ENCODE results near the gene CNNM3.
A peak's percentile ranks its signal among the peaks of the same experiment; 100 is the strongest.
"Not testable (repeated sequence)": the region's sequence is repeated elsewhere in the genome, so short reads cannot be mapped to it uniquely, and the experiment has no call there.

Gene CNNM3

DNA sequence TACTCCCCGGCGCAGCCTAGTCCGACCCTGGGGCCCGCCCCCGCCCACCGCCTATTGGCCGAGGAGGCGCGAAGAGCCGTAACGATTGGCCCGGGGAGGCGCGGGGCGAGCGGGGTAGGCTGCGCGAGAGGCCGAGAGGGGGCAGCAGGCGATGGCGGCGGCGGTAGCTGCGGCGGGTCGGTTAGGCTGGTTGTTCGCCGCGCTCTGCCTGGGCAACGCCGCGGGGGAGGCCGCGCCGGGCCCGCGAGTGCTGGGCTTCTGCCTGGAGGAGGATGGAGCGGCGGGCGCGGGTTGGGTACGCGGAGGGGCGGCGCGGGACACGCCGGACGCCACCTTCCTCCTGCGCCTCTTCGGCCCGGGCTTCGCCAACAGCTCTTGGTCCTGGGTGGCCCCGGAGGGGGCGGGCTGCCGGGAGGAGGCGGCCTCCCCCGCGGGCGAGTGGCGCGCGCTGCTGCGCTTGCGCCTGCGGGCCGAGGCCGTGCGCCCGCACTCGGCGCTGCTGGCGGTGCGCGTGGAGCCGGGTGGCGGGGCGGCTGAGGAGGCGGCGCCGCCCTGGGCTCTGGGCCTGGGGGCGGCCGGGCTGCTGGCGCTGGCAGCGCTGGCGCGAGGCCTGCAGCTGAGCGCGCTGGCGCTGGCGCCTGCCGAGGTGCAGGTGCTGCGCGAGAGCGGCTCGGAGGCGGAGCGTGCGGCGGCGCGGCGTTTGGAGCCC is at the start of gene CNNM3:
TSS of gene CNNM3 (plus strand) at position 142 of the 709 bp plus-strand sequence. CDS start at position 152, 10 bp downstream.
- DNase-seq (ENCODE audit: low spot score): peak; percentile 93

DNA sequence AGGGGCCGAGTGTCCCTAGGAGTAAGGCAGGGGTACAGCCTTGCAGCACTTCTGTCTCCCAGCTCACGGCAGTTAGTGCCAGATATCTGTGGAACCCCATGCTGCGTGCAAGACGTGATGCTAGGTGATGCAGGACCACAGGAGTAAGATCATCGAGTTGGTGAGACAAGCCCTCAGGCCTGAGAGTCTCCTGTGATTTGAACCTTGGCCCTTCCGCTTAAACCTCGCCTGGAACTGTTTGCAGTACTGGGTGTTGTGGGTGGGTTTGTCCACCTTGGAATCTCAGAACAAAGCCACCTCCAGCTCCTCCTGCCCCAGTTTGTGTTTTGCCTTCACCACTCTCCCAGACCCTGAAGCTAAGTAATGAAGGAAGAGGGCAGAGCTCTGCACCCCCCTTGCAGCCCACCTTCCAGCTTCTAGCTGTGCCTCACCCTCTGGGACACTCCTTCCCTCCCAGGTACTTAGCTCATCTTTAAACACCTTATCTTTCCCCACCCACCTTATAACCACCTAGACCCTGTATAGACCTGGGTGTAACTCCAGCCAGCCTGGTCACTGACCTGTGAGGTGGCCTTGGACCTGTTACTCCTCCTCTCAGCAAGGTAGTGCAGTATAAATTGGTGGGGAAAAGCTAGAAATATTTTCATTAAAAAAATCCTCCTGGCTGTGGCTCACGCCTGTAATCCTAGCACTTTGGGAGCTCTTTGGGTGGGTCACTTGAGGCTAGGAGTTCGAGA is 48.8 kb upstream of the CNNM3 start:
- no peak for DNase-seq (ENCODE audit: low spot score)

DNA sequence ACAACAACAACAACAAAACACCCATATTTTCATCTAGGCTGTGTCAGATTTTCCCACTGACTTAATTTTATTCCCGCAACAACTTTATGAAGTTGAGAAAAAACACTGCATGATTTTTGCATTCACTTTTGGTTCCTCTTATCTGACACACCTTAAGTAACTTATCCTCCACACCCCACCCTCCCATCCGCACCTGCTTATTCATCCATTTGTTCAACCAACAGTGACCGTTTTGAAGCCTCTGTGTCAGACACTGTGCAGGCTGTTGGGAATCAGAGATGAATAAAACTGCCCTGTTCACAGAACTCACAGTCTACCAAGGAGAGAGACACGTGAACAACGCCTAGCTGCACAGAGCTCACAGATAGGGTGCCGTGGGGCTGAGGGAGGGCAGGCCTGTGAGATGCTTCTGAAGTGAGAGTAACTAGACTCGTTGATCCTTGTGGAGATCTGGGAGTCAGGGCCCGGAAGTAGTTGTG is 47.9 kb upstream of the CNNM3 start:
- no peak for DNase-seq (ENCODE audit: low spot score)

GRCh38 chr2:96769814-96770213 is 46.3 kb upstream of the CNNM3 start:
- peak; percentile 55 for DNase-seq (ENCODE audit: low spot score)

DNA sequence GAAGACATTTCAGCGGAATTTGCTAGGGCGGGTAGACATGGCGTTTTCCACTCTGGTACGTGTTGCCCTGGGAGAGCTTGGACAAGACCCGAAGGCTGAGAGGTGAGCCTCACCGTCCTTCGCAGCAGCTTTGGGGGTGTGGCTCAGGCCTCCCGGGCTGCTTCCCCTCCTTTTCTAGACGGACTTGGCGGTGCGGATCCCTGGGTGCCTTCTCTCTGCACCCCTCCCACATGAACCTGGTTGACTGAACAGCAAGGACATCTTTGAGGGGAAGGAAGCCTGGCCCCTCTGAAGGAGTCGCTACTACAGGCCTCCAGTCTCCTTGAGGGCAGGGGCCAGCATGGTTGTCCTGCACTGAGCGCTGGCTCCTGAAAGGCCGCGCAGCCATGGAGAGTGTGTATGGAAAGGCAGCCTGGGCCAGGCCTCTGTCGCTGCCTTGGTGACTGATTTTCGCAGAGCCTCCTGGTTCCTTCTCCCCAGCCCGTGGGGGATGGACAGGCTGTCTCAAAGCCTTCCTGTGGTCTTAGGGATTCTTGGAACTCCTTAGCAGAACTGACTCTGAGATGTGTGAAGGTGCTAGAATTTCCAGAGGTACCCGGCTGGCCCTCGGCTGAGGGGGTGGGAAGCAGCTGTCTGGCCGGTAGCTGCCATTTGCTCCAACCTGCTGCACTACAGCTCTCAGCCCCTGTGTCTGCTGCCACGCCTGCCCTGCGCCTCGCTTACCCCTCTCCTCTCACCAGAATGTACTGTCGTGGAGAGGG is 45.4 kb upstream of the CNNM3 start:
- DNase-seq (ENCODE audit: low spot score): no peak

GRCh38 chr2:96771796-96772618 is 44.1 kb upstream of the CNNM3 start:
- no peak for DNase-seq (ENCODE audit: low spot score)

- no peak for DNase-seq (ENCODE audit: low spot score)
Observed at GRCh38 chr2:96772903-96773671, 43.0 kb upstream of the CNNM3 start.

- no peak for DNase-seq (ENCODE audit: low spot score)
Observed at GRCh38 chr2:96773922-96774321, 42.1 kb upstream of the CNNM3 start.

DNA sequence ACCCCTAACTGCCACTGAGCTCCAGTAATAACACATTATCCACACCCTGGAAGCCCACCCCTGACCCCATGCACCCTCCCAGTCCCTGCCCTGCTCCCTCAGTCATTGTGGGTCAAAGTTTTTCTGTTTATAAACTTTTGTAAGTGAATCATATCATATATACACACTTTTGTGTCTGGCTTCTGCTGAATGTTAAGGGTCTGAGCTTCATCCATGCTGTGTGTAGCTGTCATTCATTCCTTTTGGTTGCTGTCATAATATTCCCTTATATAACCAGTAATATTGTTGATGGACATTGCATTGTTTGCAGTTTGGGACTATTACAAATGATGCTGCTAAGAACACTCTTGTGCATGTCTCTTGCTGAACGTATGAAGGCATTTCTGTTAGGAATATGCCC is 40.9 kb upstream of the CNNM3 start:
- no peak for DNase-seq (ENCODE audit: low spot score)

GRCh38 chr2:96783388-96783787 is 32.7 kb upstream of the CNNM3 start:
- DNase-seq (ENCODE audit: low spot score): no peak

DNA sequence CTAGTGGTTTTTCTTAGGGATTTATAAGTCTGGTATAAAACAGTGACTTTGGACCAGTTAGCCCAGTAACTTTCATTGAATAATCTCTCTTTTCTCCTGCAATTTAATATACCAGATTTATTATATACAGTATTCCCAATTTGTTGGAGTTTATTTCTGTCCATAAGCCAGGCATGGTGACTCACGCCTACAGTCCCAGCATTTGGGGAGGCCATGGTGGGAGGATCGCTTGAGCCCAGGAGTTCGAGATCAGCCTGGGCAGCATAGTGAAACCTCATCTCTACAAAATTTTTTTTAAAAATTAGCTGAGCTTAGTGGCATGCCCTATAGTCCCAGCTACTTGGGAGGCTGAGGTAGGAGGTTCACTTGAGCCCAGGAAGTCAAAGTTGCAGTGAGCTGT is 28.7 kb upstream of the CNNM3 start:
- no peak for DNase-seq (ENCODE audit: low spot score)

DNA sequence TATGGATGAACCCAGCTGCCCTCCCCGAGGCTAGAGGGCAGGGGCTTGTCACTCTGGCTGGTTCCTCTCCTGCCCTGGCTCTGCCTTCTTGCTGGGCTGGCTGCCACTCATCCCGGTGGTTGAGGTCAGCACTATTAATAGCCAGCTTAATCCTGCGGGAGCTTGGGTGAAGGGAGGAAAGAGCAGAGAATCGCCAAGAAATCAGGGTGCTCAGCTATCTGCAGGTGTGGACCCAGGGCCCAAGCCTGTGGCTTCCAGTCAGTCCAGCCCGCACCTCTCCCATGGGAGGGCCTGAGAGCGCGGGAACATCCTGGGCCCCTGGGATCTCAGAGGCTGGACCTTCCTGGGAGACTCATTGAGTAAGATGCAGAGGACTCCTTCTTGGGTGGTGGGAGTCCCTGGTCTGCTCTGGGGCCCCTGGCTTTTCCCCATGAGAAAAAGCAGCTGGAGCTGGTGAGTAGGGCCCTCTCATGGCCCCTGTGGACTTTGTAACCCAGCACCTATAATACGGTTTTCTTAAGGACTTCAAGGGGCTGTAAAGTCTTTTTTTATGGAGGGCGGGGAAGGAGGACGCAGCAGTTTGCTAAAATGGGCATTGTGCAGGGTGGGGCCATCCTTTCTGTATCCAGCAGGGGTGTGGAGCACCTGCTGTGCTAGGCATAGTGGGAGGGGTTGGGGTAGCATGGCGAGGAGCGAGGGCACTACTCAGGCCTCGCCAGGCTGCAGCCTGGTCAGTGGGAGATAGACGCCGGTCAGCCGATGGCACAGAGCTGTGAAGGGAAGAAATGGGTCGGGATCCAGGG is 27.4 kb upstream of the CNNM3 start:
- peak; percentile 62 for DNase-seq (ENCODE audit: low spot score)

- no peak for DNase-seq (ENCODE audit: low spot score)
Observed at GRCh38 chr2:96789245-96789617, 26.8 kb upstream of the CNNM3 start.

DNA sequence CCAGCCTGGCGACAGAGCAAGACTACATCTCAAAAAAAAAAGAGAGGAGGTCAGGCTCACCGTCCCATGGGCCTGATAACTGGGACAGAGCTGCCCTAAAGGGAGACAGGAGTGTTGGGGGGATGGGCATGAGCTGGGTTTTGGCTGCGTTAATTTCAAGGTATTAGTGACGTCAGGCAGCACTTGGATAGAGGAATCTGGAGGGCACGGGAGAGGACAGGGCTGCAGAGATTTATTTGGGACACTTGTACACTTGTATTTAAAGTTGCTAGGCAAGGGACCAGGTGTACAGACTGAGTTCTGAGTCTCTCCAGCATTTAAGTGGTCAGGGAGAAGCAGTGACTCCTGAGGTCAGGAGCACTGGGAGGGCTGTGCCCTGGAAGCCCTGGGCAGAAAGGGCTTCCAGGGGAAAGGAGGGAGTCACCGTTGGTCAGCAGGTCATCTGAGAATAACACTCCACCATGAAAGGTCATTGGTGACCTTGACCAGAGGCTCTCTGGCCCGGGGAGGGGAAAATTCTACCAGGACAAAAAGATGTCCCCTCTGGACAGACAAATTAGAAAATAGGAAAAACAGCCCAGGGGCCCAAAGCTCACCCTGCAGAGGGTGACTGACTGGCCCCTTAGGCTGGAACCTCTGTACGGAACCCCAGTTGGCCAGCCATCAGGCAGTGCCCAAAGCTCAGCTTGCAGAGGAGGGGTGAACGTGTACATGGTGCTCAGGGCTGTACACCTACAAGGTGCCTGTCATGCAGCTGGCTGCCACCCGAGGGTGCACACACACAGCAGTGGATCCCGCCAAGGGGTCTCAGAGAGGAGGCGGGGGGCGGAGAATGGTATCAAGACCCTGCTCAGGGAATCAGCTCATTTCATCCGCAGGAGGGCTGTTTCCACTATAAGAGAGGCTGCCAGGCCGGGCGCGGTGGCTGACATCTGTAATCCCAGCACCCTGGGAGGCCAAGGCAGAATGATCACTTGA is 23.0 kb upstream of the CNNM3 start:
- no peak for DNase-seq (ENCODE audit: low spot score)

GRCh38 chr2:96795076-96795475 is 21.0 kb upstream of the CNNM3 start:
- DNase-seq (ENCODE audit: low spot score): no peak

- DNase-seq (ENCODE audit: low spot score): not testable (repeated sequence)
Observed at GRCh38 chr2:96796497-96796896, 19.6 kb upstream of the CNNM3 start.

DNA sequence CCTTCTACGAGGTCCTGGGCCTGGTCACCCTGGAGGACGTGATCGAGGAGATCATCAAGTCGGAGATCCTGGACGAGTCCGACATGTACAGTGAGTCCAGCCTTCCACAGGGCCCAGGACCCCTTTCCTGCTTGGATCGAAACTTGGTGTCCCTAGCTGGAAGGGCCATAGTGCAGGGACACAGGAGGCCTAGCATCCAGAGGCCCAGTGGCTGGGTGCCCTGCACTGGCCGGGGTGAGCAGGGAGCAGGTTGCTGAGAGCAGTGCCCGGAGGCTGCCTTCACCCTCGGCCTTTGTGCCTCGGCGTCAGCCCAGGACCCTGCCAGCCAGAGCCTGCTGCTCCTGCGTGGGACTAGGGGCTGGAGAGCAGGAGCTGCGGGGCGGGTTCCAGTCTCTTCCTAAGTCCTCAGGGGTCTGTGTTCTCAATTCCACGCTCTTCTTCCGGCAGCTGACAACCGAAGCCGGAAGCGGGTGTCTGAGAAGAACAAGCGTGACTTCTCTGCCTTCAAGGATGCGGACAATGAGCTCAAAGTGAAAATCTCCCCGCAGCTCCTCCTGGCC is 18.9 kb upstream of the CNNM3 start:
- DNase-seq (ENCODE audit: low spot score): no peak

- DNase-seq (ENCODE audit: low spot score): no peak
Observed at GRCh38 chr2:96798733-96799622, 17.1 kb upstream of the CNNM3 start.
